HG03103 (cell line): Measurements from ENCODE around the gene MRFAP1L1.
"Not testable (repeated sequence)": the region's sequence is repeated elsewhere in the genome, so short reads cannot be mapped to it uniquely, and the experiment has no call there.

Source experiments
- ATAC-seq: cut with Tn5 transposase; IDR thresholded peaks from one replicate; pipeline ENCODE4 v1.9.1; 2021; ENCODE audit warnings: low read depth; ENCODE audit not compliant: unreplicated experiment

Gene MRFAP1L1

GRCh38 chr4:6739920-6740319 is 30.3 kb upstream of the MRFAP1L1 start:
- no peak for ATAC-seq

DNA sequence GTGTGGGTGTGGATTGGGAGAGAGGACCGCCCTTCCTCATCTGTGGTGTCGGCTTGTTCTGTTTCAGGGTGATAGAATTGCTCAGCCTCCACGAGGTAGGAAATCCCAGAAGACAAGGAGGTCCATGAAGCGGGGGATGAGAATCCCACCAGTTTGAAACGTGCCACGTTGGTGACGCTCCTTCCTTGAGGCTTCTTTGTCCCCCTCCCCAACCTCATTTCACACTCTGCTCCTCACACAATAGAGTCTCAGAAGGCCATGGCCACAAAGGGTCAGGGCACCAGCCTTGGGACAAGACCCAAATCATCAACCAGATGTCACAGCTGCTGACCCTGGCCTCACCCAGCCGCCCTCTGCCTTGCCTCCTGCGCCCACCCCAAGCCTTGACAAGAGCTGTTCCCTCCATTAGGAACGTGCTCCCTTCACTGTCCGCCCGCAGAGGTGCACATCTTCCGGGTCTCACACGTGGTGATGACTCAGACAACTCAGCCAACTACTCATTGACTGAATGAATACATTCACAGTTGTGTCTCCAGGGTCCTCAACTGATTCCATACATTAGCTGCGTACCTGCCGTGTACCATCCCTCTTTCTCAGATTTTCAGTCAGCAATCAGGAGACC is 24.6 kb upstream of the MRFAP1L1 start:
- ATAC-seq: no peak

GRCh38 chr4:6733358-6734164 is 23.9 kb upstream of the MRFAP1L1 start:
- no peak for ATAC-seq

GRCh38 chr4:6732441-6733357 is 23.0 kb upstream of the MRFAP1L1 start:
- ATAC-seq: no peak

DNA sequence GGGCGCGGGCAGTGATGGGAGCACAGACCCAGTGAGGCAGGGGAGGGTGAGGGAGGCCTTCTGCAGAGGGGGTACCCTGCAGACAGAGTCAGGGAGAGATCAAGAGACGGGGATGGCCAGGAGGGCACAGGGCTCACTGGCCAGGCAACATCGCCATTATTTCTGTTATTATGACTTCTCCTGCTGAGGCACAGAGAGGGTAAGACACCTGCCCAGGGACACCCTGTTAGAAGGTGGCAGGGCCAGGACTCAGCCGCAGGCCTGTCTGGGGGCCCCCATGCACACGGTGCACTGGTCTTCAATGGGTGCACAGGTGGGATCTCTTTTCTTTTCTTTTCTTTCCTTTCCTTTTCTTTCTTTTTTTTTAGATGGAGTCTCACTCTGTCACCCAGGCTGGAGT is 22.1 kb upstream of the MRFAP1L1 start:
- ATAC-seq: no peak

DNA sequence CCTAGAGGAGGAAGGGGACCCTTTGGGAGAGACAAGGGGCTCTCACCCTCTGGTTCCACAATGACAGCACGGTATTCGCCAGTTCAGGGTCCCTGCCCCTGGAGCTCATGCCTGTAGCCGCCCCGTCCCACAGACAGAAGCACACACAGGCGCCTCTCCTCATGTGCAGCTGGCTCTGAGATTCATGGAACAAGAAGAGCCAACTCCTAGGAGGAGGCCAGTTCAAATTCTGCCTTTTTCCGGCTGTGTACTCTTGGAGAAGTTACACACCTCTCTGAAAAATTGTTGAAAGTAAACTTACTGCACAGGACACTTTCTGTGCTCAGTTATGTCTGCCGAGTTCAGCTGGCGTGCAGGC is 21.6 kb upstream of the MRFAP1L1 start:
- ATAC-seq: no peak

DNA sequence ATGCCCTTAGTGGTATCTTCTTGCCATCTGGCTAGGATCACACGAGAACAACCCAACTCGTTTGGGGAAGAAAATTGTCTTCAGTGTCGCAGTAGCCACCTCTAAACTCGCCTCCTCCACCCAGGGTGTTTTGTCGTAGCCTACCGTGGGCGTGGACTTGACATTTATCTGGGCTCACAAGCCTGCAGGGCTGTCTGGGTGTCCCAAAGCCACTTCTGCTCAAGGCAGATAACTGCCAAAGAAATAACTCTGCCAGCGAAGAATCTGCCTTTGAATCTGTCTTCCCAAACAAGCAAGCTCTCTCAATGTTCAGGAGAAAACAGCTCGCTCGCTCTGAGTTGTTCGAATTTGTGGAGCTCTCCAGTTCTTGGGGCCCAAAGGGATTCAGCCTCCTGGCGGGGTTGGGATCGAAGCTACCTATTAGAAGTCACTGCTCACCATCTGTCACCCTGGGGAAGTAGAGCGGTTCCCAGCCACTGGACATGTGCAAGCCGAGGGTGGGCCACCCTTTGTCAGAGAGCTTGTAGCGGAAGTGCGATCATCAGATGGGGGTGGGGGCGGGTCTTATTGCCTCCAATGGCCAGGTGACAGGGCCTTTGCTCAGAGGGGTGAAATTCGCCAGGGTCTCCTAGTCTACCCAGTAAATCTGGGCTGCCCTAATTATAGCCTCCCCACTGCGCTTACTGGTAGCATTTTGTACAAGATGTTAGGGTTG is 21.1 kb upstream of the MRFAP1L1 start:
- no peak for ATAC-seq

DNA sequence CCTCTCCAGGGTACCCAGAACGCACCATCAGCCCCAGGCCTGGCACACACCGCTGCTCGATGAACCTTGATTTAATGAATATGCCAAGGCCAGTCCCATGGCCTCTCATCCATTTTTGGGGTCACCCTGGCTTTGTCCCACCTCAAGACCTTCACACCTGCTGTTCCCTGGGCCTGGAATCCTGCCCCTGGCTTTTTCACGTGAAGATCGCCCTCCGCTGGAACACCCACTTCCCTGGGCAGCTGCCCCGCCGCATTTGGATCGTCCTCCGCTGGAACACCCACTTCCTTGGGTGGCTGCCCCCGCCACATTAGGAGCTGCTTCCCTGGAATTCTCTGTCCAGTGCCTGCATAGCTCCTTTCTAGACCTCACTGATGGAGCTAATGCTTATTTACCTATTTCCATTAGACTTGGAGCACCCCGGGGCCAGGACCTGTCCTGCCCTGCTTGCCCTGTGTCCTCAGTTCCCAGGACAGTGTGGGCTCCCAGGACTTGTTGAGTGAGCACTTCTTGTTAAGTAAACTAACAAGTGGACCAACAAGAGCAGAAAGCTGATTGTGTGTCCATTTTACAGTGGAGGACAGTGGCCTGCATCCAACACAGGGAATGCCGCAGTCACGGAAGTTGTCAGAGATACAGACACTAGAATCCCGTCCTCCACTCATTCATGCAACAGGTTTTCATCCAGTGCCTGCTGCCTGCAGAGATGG is 18.8 kb upstream of the MRFAP1L1 start:
- ATAC-seq: no peak

DNA sequence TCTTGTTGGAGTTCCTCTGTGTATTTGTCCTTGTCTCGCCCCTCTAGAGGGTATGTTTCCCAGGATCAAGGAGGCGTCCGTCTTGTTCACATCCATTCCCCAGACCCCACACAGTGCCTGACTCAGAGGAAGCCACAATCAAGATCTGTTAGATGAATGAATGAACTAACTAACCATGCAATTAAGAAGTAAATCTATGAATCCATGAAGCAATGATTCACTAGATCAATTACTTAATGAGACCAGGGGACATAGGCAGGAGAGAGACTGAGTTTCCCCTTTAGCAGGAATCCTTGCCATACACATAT is 18.2 kb upstream of the MRFAP1L1 start:
- no peak for ATAC-seq

DNA sequence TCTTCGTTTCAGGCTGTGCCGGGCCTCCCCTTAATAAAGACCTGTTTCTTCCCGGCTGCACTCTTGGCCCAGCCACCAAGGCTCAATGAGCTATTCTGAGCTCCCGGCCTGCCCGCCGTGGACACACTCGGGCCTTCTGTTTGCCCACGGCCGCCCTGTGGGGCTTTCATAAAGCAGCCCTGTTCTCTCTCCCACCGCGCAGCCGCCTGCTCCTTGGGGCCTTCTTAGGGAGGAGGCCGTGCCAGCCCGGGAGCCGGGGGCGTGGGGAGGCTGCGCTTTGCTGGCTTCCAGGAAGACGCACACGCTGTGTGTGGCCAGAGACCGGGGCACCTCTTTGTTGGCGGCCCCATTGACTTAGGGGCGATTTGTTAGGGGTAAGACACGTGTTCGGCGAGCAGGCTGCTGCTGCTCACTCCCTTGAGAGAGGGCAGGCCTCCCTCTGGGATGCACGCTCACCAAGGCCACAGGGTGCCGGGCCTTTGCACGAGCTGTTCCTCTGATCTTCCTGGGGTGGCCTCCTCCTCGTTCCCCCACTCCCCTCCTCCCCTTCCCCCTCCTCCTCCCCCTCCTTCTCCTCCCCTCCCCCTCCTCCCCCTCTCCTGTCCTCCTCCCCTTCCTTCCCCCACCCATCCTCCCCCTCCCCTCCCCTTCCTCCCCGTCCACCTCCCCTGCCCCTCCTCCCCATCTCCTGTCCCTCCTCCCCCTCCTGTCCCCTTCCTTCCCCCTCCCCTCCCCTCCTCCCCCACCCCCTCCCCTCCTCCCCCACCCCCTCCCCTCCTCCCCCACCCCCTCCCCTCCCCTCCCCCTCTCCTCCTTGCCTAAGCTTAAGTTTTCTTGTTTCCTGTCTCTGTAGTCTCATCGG is 17.6 kb upstream of the MRFAP1L1 start:
- no peak for ATAC-seq

DNA sequence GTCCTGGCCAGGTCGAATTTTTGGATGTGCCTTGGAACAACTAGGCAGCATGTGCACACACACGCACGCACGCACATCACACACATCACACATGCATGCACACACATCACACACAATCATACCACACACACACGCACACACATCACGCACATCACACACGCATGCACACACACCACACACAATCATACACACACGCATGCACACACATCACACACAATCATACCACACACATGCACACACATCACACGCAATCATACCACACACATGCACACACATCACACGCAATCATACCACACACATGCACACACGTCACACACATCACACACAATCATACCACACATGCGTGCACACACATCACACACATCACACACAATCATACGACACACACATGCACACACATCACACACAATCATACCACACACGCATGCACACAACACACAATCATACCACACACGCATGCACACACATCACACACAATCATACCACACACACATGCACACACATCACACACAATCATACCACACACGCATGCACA is 15.8 kb upstream of the MRFAP1L1 start:
- ATAC-seq: not testable (repeated sequence)

DNA sequence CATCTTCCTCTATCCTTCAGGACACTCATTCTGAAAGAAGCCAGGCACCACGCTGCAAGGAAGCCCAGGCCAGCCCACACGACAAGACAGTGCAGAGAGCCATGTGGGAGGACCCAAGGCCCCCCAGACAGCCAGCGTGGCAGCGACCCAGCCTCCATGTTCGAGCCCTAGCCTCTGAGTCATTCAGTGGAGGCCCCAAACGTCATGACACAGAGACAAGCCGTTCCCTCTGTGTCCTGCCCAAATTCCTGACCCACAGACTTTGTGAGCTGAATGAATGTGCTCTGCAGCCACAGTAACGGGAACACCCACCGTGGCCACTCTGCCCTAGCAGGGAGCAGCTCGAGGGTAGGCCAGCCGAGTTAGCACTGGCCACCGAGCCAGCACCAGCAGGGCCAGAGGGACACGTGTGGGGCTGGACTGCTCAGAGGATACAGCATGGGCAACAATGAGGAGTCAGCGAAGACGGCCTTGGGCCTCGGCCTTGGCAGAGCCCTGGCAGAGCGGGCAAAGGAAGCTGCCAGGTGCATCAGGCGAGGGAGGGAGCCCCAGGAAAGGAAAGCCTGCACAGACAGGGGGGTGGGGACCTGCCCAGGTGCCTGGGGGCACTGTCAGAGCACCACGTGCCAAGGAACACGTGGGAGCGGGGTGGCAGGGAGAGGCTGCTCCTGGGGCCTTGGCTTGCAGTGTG is 14.9 kb upstream of the MRFAP1L1 start:
- ATAC-seq: no peak

- no peak for ATAC-seq
Measured at GRCh38 chr4:6723851-6724250, 14.2 kb upstream of the MRFAP1L1 start.

GRCh38 chr4:6722891-6723290 is 13.2 kb upstream of the MRFAP1L1 start:
- ATAC-seq: no peak

GRCh38 chr4:6721121-6721520 is 11.5 kb upstream of the MRFAP1L1 start:
- no peak for ATAC-seq

- ATAC-seq: no peak
Measured at GRCh38 chr4:6720202-6720699, 10.6 kb upstream of the MRFAP1L1 start.

DNA sequence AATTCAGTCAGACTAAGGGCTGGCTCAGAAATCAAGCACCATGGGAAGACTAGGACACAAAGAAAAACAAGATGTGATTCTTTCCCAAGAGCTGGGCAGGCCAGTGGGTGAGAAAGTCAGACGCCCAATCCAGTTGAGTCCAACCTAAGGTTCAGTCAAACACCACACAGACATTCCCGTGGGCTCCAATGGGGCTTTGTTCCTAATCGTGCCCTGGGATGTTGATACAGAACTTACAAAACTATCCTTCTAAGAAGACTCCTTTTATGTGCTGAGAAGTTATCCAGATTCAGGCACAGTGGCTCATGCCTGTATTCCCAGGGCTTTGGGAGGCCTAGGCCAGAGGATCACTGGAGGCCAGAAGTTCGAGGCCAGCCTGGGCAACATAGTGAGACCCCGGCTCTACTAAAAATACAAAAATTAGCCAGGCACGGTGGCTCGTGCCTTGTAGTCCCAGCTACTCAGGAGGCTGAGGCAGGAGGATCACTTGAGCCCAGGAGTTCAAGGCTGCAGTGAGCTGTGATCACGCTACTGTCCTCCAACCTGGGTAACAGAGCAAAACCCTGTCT is 10.0 kb upstream of the MRFAP1L1 start:
- no peak for ATAC-seq
